ENCODE data around the gene ITPRIPL1.

- TF ChIP-seq CTCF (IDR thresholded peaks at IDR 0.05) (no peak), EP300 (IDR thresholded peaks at IDR 0.05) (no peak), POLR2A (IDR thresholded peaks at IDR 0.05) (no peak)
Observed at GRCh38 chr2:96315005-96315399, 10.1 kb upstream of the ITPRIPL1 start.

Data from stomach (tissue), 4 donors.